Peyer's patch (tissue), 4 donors: ENCODE measurements around the gene ZNHIT2. TPM values are rescaled to one million over a fixed set of nuclear protein-coding genes. Genes with fewer than 3 reads are reported as not detected.
A peak's percentile ranks its signal among the peaks of the same experiment; 100 is the strongest.

Experiments used
- DNase-seq, 3 donors: peaks; one replicate each; pipeline ENCODE4 v3.0.0-alpha.2; 2017 to 2019
- H3K27ac ChIP-seq, 4 donors: fragments of 200-600 bp; sonication (generic); one replicate each; pipeline ENCODE4 v1.5.1; 2016 to 2019
- H3K27me3 ChIP-seq, 2 donors: fragments of 200-600 bp; sonication (generic); one replicate each; pipeline ENCODE4 v1.5.1; 2019
- H3K36me3 ChIP-seq, 3 donors: fragments of 200-600 bp; sonication (generic); one replicate each; pipeline ENCODE4 v1.5.1; 2016 to 2019
- H3K4me1 ChIP-seq, 4 donors: fragments of 200-600 bp; sonication (generic); one replicate each; pipeline ENCODE4 v1.5.1; 2016 to 2019
- H3K4me3 ChIP-seq, 4 donors: fragments of 200-600 bp; sonication (generic); 1 replicate in 3 of 4; 2 replicates in 1 of 4; pipeline ENCODE4 v1.5.1; 2016 to 2019; ENCODE audit warnings: mild to moderate bottlenecking in 1 of 4
- H3K9me3 ChIP-seq, 4 donors: fragments of 200-600 bp; sonication (generic); one replicate each; pipeline ENCODE4 v1.5.1; 2016 to 2019; ENCODE audit warnings: mild to moderate bottlenecking in 1 of 4
- CTCF ChIP-seq, 6 experiments: fragments of 450-650 bp in 4 of 6; fragments of 200-600 bp in 2 of 6; sonication (generic) in 1 of 6; IDR thresholded peaks; one replicate each; pipeline ENCODE4 v1.5.1; 2017 to 2019; ENCODE audit warnings: antibody characterized with exemption in 6 of 6, mild to moderate bottlenecking in 3 of 6, moderate library complexity in 1 of 6
- POLR2A ChIP-seq, 2 donors: fragments of 450-650 bp; IDR thresholded peaks; one replicate each; pipeline ENCODE4 v1.5.1; 2017; ENCODE audit warnings: antibody characterized with exemption in 2 of 2, mild to moderate bottlenecking in 2 of 2, moderate library complexity in 2 of 2
- total RNA-seq, 4 donors: library from RNA; depleted of rRNA; stranded (reverse); fragments of >200 nt; gene quantifications; one replicate each; pipeline ENCODE4 v1.1.0, GENCODE V29; 2016

Gene ZNHIT2
- total RNA-seq, 4 donors from 2014 or later, result 8.7 to 20.6 (median 13.8) TPM

DNA sequence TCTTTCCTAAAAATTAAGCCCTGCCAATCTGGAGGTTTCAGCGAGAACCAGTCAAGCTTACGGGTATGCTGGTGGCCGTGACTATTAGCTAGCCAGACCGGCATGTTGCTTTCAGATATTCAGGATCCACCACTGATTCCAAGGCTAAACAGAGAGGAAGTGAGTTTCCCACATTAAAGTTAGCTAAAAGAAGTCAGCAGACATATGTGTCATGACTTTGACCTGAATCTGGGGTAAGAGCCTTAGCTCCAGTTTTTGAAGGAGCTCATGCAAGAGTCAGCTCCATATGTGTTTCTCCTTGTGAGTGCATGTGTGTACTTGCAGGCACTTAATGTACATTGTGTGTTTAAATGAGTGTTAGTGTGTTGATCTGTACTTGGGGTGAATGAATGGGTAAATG lies 32.1 kb downstream of the ZNHIT2 start:
- Histone ChIP-seq H3K36me3 (peaks cover 0 to 46% (median 0%) of the 10 kb centered on the region in 3 donors), H3K27me3 (no peaks in the 10 kb centered on the region), H3K9me3 (no peaks in the 10 kb centered on the region), H3K27ac (no peak overlapping the region), H3K4me3 (no peak overlapping the region), H3K4me1 (peaks cover 6 to 21% (median 8%) of the 10 kb centered on the region in 4 donors)
- no peak for DNase-seq
- TF ChIP-seq CTCF (IDR thresholded peaks at IDR 0.05) (no peak), POLR2A (IDR thresholded peaks at IDR 0.05) (no peak)

DNA sequence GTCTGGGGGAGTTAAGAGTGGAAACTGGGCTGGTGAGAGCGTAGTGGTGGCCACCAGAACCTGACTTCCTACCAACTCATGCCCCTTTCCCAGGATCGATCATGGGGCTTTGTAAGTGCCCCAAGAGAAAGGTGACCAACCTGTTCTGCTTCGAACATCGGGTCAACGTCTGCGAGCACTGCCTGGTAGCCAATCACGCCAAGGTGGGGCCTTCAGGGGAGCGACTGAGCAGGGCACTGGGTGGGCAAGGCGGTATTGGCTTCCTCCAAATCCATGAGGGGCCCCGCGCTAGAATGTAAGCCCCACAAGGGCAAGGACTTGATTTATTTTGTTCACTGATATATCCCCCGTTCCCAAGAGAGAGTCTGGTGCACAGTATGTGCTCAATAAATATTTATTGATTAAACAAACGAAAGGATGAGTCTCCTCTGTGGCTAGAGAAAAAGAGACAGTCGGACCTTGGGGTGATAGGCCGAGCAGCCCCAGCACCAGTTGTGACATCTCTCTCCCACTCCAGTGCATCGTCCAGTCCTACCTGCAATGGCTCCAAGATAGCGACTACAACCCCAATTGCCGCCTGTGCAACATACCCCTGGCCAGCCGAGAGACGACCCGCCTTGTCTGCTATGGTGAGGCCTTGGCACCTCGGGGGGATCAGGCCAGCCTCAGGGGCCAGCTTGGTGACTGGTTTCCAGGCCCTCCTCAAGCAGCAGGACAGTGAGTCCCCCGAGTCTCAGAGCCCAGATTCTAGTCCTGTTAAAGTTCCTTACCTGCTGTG lies 32.7 kb downstream of the ZNHIT2 start:
- Histone ChIP-seq H3K27me3 (no peaks in the 10 kb centered on the region), H3K4me1 (peaks cover 6 to 21% (median 8%) of the 10 kb centered on the region in 4 donors), H3K4me3 (peak overlapping the region; percentile 73 to 86 (median 84)), H3K27ac (peak overlapping the region; percentile 93 to 97 (median 96)), H3K9me3 (no peaks in the 10 kb centered on the region), H3K36me3 (peaks cover 0 to 46% (median 0%) of the 10 kb centered on the region in 3 donors)
- DNase-seq, result no peak
- TF ChIP-seq POLR2A (IDR thresholded peaks at IDR 0.05), result no peak
- TF ChIP-seq CTCF (IDR thresholded peaks at IDR 0.05), result no peak

DNA sequence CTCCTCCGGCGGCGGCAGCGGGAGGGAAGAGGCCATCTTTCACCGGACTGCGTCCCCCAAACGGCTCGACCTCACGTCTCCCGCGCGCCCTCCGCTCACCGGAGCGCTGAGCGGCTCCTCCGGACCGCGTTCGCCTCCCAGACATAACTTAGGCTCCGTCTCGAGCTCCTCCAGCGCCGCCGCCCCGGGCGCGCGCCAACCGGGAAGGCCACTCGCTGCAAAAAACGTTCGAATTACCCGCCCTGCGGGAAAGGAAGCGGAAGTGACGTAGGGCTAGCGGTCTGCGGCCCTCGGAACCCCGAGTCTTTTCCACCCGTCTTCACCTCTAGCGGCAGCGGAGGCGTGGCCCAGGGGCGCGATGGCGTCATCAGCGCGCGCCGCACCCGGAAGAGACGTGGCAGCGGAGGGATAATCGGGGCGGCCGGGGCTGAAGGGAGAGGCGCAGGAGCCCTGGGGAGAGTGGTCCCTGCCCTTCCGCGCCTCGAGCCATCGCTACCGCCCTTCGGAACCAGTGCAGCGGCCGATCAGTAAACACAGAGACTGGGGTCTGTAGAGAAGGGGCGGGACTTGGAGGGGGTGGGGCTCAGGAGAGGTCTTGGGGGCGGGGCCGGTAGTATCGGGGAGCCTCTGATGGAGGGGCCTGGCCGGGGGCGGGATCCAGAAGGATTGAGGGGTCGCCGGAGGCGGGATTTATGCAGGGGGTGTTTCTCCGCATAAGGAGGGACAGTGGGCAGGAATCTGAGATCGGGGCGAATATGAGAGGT lies 33.5 kb downstream of the ZNHIT2 start, which contains the start of the genes CDCA5 and ZFPL1:
TSS of gene CDCA5 (minus strand) at position 207 of the 764 bp plus-strand sequence. CDS start at position 145, 62 bp downstream.
TSS of gene ZFPL1 (plus strand) at position 389 of the 764 bp plus-strand sequence. CDS start 477 bp downstream, outside the sequence.
- Histone ChIP-seq H3K27me3 (no peaks in the 10 kb centered on the region), H3K27ac (peak within 1 kb of the TSS; percentile 93 to 97 (median 96)), H3K4me1 (peaks cover 6 to 21% (median 8%) of the 10 kb centered on the region in 4 donors), H3K4me3 (peak within 1 kb of the TSS; percentile 73 to 86 (median 84)), H3K36me3 (peaks cover 0 to 41% (median 0%) of the 10 kb centered on the region in 3 donors), H3K9me3 (no peaks in the 10 kb centered on the region)
- TF ChIP-seq POLR2A (IDR thresholded peaks at IDR 0.05), result peak; percentile 54 to 67
- TF ChIP-seq CTCF (IDR thresholded peaks at IDR 0.05), result peak in 2 of 6 experiments; percentile 28 to 30
- DNase-seq, result peak; percentile 93 to 98 (median 96)

DNA sequence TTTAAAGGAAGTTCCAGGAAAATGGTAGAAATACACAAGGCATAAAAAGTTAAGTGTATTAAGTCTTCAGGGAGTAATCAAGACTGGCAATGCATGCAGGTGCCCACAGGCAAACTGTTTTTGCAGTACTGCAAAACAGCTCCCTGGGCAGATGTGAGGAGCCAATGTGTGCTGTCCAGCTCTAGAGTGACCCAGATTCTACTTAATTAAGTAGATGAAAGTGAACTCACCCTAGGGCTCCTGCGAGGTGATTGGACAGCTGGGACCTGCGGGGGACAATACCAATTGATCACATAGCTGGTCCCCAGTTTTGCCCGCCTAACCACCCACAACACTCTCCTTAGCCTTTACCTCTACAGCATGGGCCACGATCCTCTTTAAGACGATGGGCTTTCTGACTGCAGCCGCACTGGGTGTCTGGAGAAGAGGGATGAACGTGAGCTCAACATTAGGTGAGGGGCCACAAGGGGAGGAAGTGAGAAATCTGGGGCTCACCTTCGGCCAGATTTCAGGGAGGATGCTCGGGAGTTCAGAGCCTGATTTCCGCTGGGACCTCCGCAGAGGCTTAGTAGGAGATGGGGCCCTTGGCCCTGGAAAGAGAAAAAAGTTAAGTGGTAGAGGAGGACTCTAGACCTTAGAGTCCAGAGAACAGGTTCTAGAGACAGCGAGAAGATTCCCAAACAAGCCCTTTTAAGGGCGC lies 34.2 kb downstream of the ZNHIT2 start:
- Histone ChIP-seq H3K4me1 (peaks cover 6 to 21% (median 10%) of the 10 kb centered on the region in 4 donors), H3K9me3 (no peaks in the 10 kb centered on the region), H3K27ac (peak overlapping the region; percentile 93 to 97 (median 96)), H3K4me3 (peak overlapping the region; percentile 73 to 86 (median 84)), H3K36me3 (peaks cover 0 to 34% (median 0%) of the 10 kb centered on the region in 3 donors), H3K27me3 (no peaks in the 10 kb centered on the region)
- no peak for TF ChIP-seq POLR2A (IDR thresholded peaks at IDR 0.05)
- no peak for TF ChIP-seq CTCF (IDR thresholded peaks at IDR 0.05)
- DNase-seq, result no peak

DNA sequence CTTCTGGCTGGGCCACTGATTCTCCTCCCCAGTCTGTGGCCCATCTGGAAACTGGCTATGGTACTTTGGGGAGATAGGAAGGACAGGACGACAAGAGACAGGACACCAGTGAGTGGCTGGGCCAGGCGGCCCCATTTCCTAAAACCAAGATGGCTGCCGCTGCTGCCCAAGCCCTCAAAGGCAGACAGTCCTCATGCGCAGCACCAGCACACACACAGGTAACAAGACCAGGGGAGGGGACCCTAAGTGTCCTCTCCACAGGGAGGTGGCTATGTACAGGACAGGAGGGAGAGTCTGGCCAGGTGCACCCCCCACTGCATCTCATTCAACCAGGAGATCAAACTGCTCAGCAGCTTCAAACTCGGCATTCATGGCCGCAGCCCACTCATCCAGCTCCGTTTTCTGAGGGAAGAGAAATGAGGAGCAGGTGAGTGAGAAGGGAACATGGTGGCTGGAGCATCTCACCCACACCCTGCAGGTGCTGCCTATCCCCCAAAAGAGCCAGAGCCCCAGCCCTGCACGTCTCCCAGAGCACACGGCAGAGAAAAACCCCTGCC lies 38.6 kb downstream of the ZNHIT2 start:
- H3K27ac ChIP-seq, result peak overlapping the region in 3 of 4 donors; percentile 11 to 71 (median 35)
- TF ChIP-seq POLR2A (IDR thresholded peaks at IDR 0.05), result no peak
- no peak for TF ChIP-seq CTCF (IDR thresholded peaks at IDR 0.05)
- no peak for DNase-seq
- H3K4me3 ChIP-seq, result no peak overlapping the region
- H3K9me3 ChIP-seq, result no peaks in the 10 kb centered on the region
- peaks cover 0 to 8% (median 5%) of the 10 kb centered on the region in 4 donors for H3K4me1 ChIP-seq
- H3K27me3 ChIP-seq, result no peaks in the 10 kb centered on the region
- H3K36me3 ChIP-seq, result no peaks in the 10 kb centered on the region
